HepG2 (cell line): Measurements from ENCODE around the gene ECSCR. TPM values are rescaled to one million over a fixed set of nuclear protein-coding genes. Genes with fewer than 3 reads are reported as not detected.

Experiments used
- ATAC-seq: fragments of 200-7000 bp; cut with Tn5 transposase; 3 replicates; pipeline ENCODE4 v1.9.1; 2020; ENCODE audit warnings: mild to moderate bottlenecking, moderate library complexity
- Bru-seq: library from RNA; stranded (reverse); fragments of 400-500 nt; gene quantifications from one replicate; lab custom pipeline; 2021; lab: Mats Ljungman, UMichigan
- BruChase-seq, 2 experiments: library from RNA; stranded (reverse); fragments of 400-500 nt; gene quantifications; one replicate each; lab custom pipeline; 2021; lab: Mats Ljungman, UMichigan
- BruUV-seq: library from RNA; stranded (reverse); fragments of 400-500 nt; replicated peaks from 2 replicates; lab custom pipeline; 2021; lab: Mats Ljungman, UMichigan
- CTCF ChIA-PET: fragments of 300-600 bp; formaldehyde crosslinking; extraction: SDS; loops from one replicate; lab custom pipeline; 2021; ENCODE audit warnings: low total read pairs, inconsistent platforms, low intra/inter-chr PET ratio; lab: Yijun Ruan, JAX
- POLR2A ChIA-PET: fragments of 350-600 bp; sonication (Branson Sonifier 250); formaldehyde crosslinking; loops from one replicate; lab custom pipeline; 2020; ENCODE audit warnings: antibody characterized with exemption, inconsistent platforms; lab: Yijun Ruan, JAX
- DNase-seq: peaks from one replicate; pipeline ENCODE4 v3.0.0-alpha.2; 2015; ENCODE audit warnings: low spot score
- FAIRE-seq: peaks from 3 replicates; lab custom pipeline; 2011; peaks lifted over from hg19 to GRCh38; lab: Jason Lieb, UNC
- H2AFZ ChIP-seq: one replicate; pipeline ENCODE4 v1.6.1; 2011; ENCODE audit warnings: low read length, inconsistent platforms
- H3K27ac ChIP-seq: fragments of 300-600 bp; 3 replicates; pipeline ENCODE4 v1.8.0; 2011; ENCODE audit warnings: mixed run types, mild to moderate bottlenecking, mixed read lengths, low read length, inconsistent platforms; ENCODE audit not compliant: insufficient read depth; ENCODE audit errors: extremely low read length
- H3K27me3 ChIP-seq, 2 experiments: fragments of 200-600 bp in 1 of 2; 2 replicates in 1 of 2; 3 replicates in 1 of 2; pipeline versions ENCODE4 v1.6.0 to v1.8.0; 2011; ENCODE audit warnings: low read length in 2 of 2, mild to moderate bottlenecking in 2 of 2, moderate library complexity in 2 of 2, inconsistent platforms in 1 of 2; ENCODE audit not compliant: insufficient read depth in 2 of 2, control insufficient read depth in 1 of 2
- H3K36me3 ChIP-seq, 2 experiments: fragments of 200-600 bp in 1 of 2; replicated peaks in 1 of 2; 2 replicates in 1 of 2; 3 replicates in 1 of 2; pipeline versions ENCODE4 v1.5.1 to v1.8.0; 2011; ENCODE audit warnings: low read length in 2 of 2, inconsistent platforms in 1 of 2; ENCODE audit not compliant: insufficient read depth in 2 of 2, control insufficient read depth in 1 of 2
- H3K4me1 ChIP-seq: 2 replicates; pipeline ENCODE4 v1.5.1; 2012; ENCODE audit warnings: low read length, inconsistent platforms; ENCODE audit not compliant: insufficient read depth
- H3K4me2 ChIP-seq: 2 replicates; pipeline ENCODE4 v1.6.0; 2011; ENCODE audit warnings: low read depth, low read length, inconsistent platforms
- H3K4me3 ChIP-seq, 3 experiments: fragments of 200-600 bp in 1 of 3; sonication (generic), shearing (Covaris generic) in 1 of 3; replicated peaks in 1 of 3; 2 replicates each; pipeline ENCODE4 v1.5.1; 2011 to 2016; ENCODE audit warnings: low read length in 3 of 3, inconsistent platforms in 2 of 3, low read depth in 2 of 3, mild to moderate bottlenecking in 2 of 3, control low read depth in 1 of 3, mixed read lengths in 1 of 3; ENCODE audit not compliant: insufficient read depth in 1 of 3
- H3K79me2 ChIP-seq: one replicate; pipeline ENCODE4 v1.6.1; 2011; ENCODE audit warnings: low read length, inconsistent platforms; ENCODE audit not compliant: insufficient read depth
- H3K9ac ChIP-seq: 2 replicates; pipeline ENCODE4 v1.6.0; 2011; ENCODE audit warnings: mild to moderate bottlenecking, low read depth, low read length, inconsistent platforms; ENCODE audit not compliant: insufficient read depth
- H3K9me3 ChIP-seq: 2 replicates; pipeline ENCODE4 v1.5.1; 2012; ENCODE audit warnings: mild to moderate bottlenecking, low read length
- H4K20me1 ChIP-seq: 2 replicates; pipeline ENCODE4 v1.6.0; 2011; ENCODE audit warnings: inconsistent platforms, mild to moderate bottlenecking, low read length, moderate library complexity; ENCODE audit not compliant: insufficient read depth
- NR1H2 ChIP-seq: sonication (generic); formaldehyde crosslinking; IDR thresholded peaks from 2 replicates; pipeline ENCODE4 v1.8.1; 2022; ENCODE audit warnings: low read depth, missing genetic modification reagents, borderline replicate concordance
- TEAD3 ChIP-seq: optimal IDR thresholded peaks from 2 replicates; pipeline ENCODE3; 2016; ENCODE audit warnings: borderline replicate concordance
- WGBS: methylation state at CpG from one replicate; pipeline ENCODE4 v1.1.6; 2017; ENCODE audit warnings: low lambda C conversion rate; 5-methylcytosine and 5-hydroxymethylcytosine counted together
- in situ Hi-C: cut with HindIII; loops from 2 replicates; pipeline ENCODE4 v1.10.0; 2017; ENCODE audit warnings: low pct_unique_long_range_greater_than_20kb; ENCODE audit not compliant: extremely low pct_ligation_motif_present
- intact Hi-C: fragments of 100-400 bp; cut with micrococcal nuclease; formaldehyde crosslinking; loops from one replicate; pipeline ENCODE4 v1.10.0; 2022; ENCODE audit not compliant: unreplicated experiment
- long read RNA-seq, 2 experiments: library from RNA in 1 of 2; library from polyadenylated mRNA in 1 of 2; stranded (forward) in 1 of 2; unstranded in 1 of 2; transcript quantifications; one replicate each; pipeline ENCODE4 v2.0.0, GENCODE V29; 2019 to 2022
- polyA minus RNA-seq, 3 experiments: library from RNA; depleted of rRNA, polyadenylated mRNA; stranded (reverse); fragments of >200 nt; gene quantifications; 2 replicates each; pipeline ENCODE4 v1.2.3, GENCODE V29; 2011; ENCODE audit warnings: low replicate concordance in 1 of 3
- polyA plus RNA-seq, 8 experiments: library from polyadenylated mRNA; depleted of rRNA in 3 of 8; stranded (reverse) in 7 of 8; unstranded in 1 of 8; fragments of >200 nt; fragmentation: Illumina TruSeq in 4 of 8; extraction: Trizol in 4 of 8; gene quantifications; 2 replicates each; pipeline versions ENCODE4 v1.2.1 to v1.2.3, GENCODE V29; 2011 to 2016; ENCODE audit warnings: low read depth in 4 of 8, missing spikeins in 1 of 8, mixed read lengths in 1 of 8; ENCODE audit not compliant: insufficient read depth in 1 of 8
- total RNA-seq, 5 experiments: library from RNA; depleted of rRNA; stranded (reverse); fragments of >200 nt; fragmentation: Illumina TruSeq; extraction: Trizol; gene quantifications; 2 replicates each; pipeline ENCODE4 v1.2.3, GENCODE V29; 2016; ENCODE audit warnings: low read depth in 1 of 5

The ECSCR gene
- total RNA-seq (2016; rRNA removed; fragmentation: Illumina TruSeq; extraction: Trizol) (not detected in 2 replicates), polyA plus RNA-seq (2011; rRNA removed) (0.13 and 0.18 TPM in 2 replicates), polyA minus RNA-seq (2011; rRNA and poly(A)+ RNA removed; ENCODE audit: low replicate concordance) (0.86 TPM in 1 of 2 replicates, not detected in the other), Bru-seq, nascent RNA (not detected), BruChase-seq, experiment 1, labeled RNA remaining after a 6-hour chase (not detected), BruChase-seq, experiment 2, labeled RNA remaining after a 2-hour chase (not detected)
- total RNA-seq (2016; cell fraction: cytosol; rRNA removed; fragmentation: Illumina TruSeq; extraction: Trizol; ENCODE audit: low read depth) = not detected in 2 replicates
- total RNA-seq (2016; cell fraction: insoluble cytoplasmic fraction; rRNA removed; fragmentation: Illumina TruSeq; extraction: Trizol) = 0.18 TPM in 1 of 2 replicates, not detected in the other
- total RNA-seq (2016; cell fraction: membrane; rRNA removed; fragmentation: Illumina TruSeq; extraction: Trizol) = 0.34 and 0.48 TPM in 2 replicates
- not detected in 2 replicates for total RNA-seq (2016; cell fraction: nucleus; rRNA removed; fragmentation: Illumina TruSeq; extraction: Trizol)
- 0.07 TPM in 1 of 2 replicates, not detected in the other for polyA plus RNA-seq (2011; cell fraction: cytosol; rRNA removed)
- polyA plus RNA-seq (2011; cell fraction: nucleus; rRNA removed) = 0.14 and 0.27 TPM in 2 replicates
- not detected in 2 replicates for polyA plus RNA-seq (2012)
- 0.46 and 0.48 TPM in 2 replicates for polyA plus RNA-seq (2016; cell fraction: cytosol; fragmentation: Illumina TruSeq; extraction: Trizol; ENCODE audit: low read depth)
- not detected in 2 replicates for polyA plus RNA-seq (2016; cell fraction: insoluble cytoplasmic fraction; fragmentation: Illumina TruSeq; extraction: Trizol; ENCODE audit: low read depth)
- not detected in 2 replicates for polyA plus RNA-seq (2016; cell fraction: membrane; fragmentation: Illumina TruSeq; extraction: Trizol; ENCODE audit: low read depth)
- not detected in 2 replicates for polyA plus RNA-seq (2016; cell fraction: nucleus; fragmentation: Illumina TruSeq; extraction: Trizol; ENCODE audit: insufficient read depth, low read depth)
- not detected in 2 replicates for polyA minus RNA-seq (2011; cell fraction: cytosol; rRNA and poly(A)+ RNA removed)
- not detected in 2 replicates for polyA minus RNA-seq (2011; cell fraction: nucleus; rRNA and poly(A)+ RNA removed)
- long read RNA-seq, experiment 1 = 0 reads
- long read RNA-seq, experiment 2 = 0 reads

- no TSS peak for BruUV-seq
- H3K27me3 ChIP-seq = peaks cover 4 to 18% of the 10 kb centered on the region in 2 experiments
- FAIRE-seq = no peak
- TF ChIP-seq NR1H2 (CRISPR knock-in tag) (no peak), TEAD3 (peak; percentile 80)
- TF ChIP-seq, all 625 proteins: peak for 1
- Histone ChIP-seq H3K9me3 (no peaks in the 10 kb centered on the region), H3K27ac (no peak within 1 kb of the TSS), H3K9ac (no peak within 1 kb of the TSS), H3K4me3 (no peak within 1 kb of the TSS), H3K4me1 (peaks cover 41% of the 10 kb centered on the region), H3K79me2 (no peaks in the 10 kb centered on the region), H3K36me3 (no peaks in the 10 kb centered on the region), H3K4me2 (peak within 1 kb of the TSS; percentile 43; the same call in 1 of the 2 replicates), H4K20me1 (no peaks in the 10 kb centered on the region), H2AFZ (no peak within 1 kb of the TSS)
- CTCF ChIA-PET = no interaction called here
- peak; percentile 39 for DNase-seq
- WGBS = 42% methylated on average over 9 of the region's 10 CpGs
- intact Hi-C loops (no loop called here), in situ Hi-C loops (no loop called here)
- POLR2A ChIA-PET = no interaction called here
- ATAC-seq = peak; percentile 79
Measured at GRCh38 chr5:139462586-139463276, at the start of gene ECSCR. ECSCR (minus strand) TSS chr5:139462743; CDS start chr5:139462670, 73 bp downstream.
